H1 (cell line): Measurements from ENCODE around the gene ZNF33A. TPM values are rescaled to one million over a fixed set of nuclear protein-coding genes. Genes with fewer than 3 reads are reported as not detected.

Experiments used
- CTCF ChIA-PET: fragments of 300-600 bp; sonication (Branson Sonifier 250); formaldehyde crosslinking; loops from one replicate; lab custom pipeline; 2021; ENCODE audit not compliant: partially characterized antibody; lab: Charles Lee
- POLR2A ChIA-PET: fragments of 300-600 bp; sonication (Branson Sonifier 250); formaldehyde crosslinking; loops from one replicate; lab custom pipeline; 2021; ENCODE audit warnings: inconsistent platforms; ENCODE audit not compliant: partially characterized antibody; lab: Charles Lee
- DNase-seq, 2 experiments: peaks; one replicate each; pipeline versions ENCODE4 v3.0.0 to v3.0.0-alpha.2; 2010 to 2022; ENCODE audit warnings: low spot score in 2 of 2, low read depth in 1 of 2, mixed read lengths in 1 of 2
- FAIRE-seq: peaks from 2 replicates; lab custom pipeline; 2011; peaks lifted over from hg19 to GRCh38; lab: Jason Lieb, UNC
- H2AFZ ChIP-seq: 2 replicates; pipeline ENCODE4 v1.8.1; 2012; ENCODE audit warnings: low read length, inconsistent platforms
- H2AK5ac ChIP-seq: 2 replicates; pipeline ENCODE4 v1.6.1; 2013; ENCODE audit warnings: low read depth, low read length
- H2BK120ac ChIP-seq: replicated peaks from 2 replicates; pipeline ENCODE3; 2013; ENCODE audit warnings: low read depth, low read length, inconsistent platforms
- H2BK12ac ChIP-seq: 2 replicates; pipeline ENCODE4 v1.6.1; 2013; ENCODE audit warnings: low read depth, low read length
- H2BK15ac ChIP-seq: 2 replicates; pipeline ENCODE4 v1.6.1; 2013; ENCODE audit warnings: low read length
- H2BK20ac ChIP-seq: 2 replicates; pipeline ENCODE4 v1.6.1; 2013; ENCODE audit warnings: low read length
- H2BK5ac ChIP-seq: 2 replicates; pipeline ENCODE4 v1.6.1; 2013; ENCODE audit warnings: low read depth, low read length
- H3K14ac ChIP-seq: 2 replicates; pipeline ENCODE4 v1.6.1; 2013; ENCODE audit warnings: inconsistent platforms; ENCODE audit not compliant: insufficient read length
- H3K18ac ChIP-seq: 2 replicates; pipeline ENCODE4 v1.6.1; 2013; ENCODE audit warnings: low read length; ENCODE audit errors: extremely low read depth
- H3K23ac ChIP-seq: 2 replicates; pipeline ENCODE4 v1.6.1; 2013; ENCODE audit warnings: inconsistent platforms; ENCODE audit not compliant: insufficient read length
- H3K23me2 ChIP-seq: 2 replicates; pipeline ENCODE4 v1.6.1; 2013; ENCODE audit warnings: low read depth, low read length
- H3K27ac ChIP-seq: 2 replicates; pipeline ENCODE4 v1.6.1; 2011; ENCODE audit warnings: low read depth, low read length, inconsistent platforms
- H3K27me3 ChIP-seq, 4 experiments: replicated peaks in 1 of 4; 1 replicate in 1 of 4; 2 replicates in 3 of 4; pipeline versions ENCODE4 v1.6.1 to v1.8.1; 2011 to 2013; ENCODE audit warnings: low read length in 3 of 4, mild to moderate bottlenecking in 3 of 4, inconsistent platforms in 2 of 4, mixed read lengths in 2 of 4, moderate library complexity in 1 of 4; ENCODE audit not compliant: control insufficient read depth in 3 of 4, insufficient read depth in 3 of 4; ENCODE audit errors: extremely low read depth in 1 of 4
- H3K36me3 ChIP-seq, 4 experiments: 2 replicates each; pipeline versions ENCODE4 v1.6.1 to v1.8.1; 2011 to 2013; ENCODE audit warnings: mild to moderate bottlenecking in 4 of 4, low read length in 3 of 4, moderate library complexity in 2 of 4, control low read depth in 1 of 4, inconsistent platforms in 1 of 4; ENCODE audit not compliant: insufficient read depth in 4 of 4, control insufficient read depth in 2 of 4
- H3K4ac ChIP-seq: replicated peaks from 2 replicates; pipeline ENCODE3; 2013; ENCODE audit warnings: low read length, low read depth, mixed read lengths, inconsistent platforms; ENCODE audit not compliant: insufficient read length
- H3K4me1 ChIP-seq, 4 experiments: replicated peaks in 1 of 4; 1 replicate in 1 of 4; 2 replicates in 3 of 4; pipeline versions ENCODE4 v1.6.1 to v1.8.1; 2011 to 2013; ENCODE audit warnings: low read length in 3 of 4, inconsistent platforms in 2 of 4, mixed read lengths in 1 of 4; ENCODE audit not compliant: insufficient read depth in 4 of 4, control insufficient read depth in 3 of 4
- H3K4me2 ChIP-seq, 2 experiments: 2 replicates each; pipeline versions ENCODE4 v1.6.1 to v1.8.1; 2011 to 2013; ENCODE audit warnings: low read depth in 2 of 2, low read length in 2 of 2, control low read depth in 1 of 2, inconsistent platforms in 1 of 2, mild to moderate bottlenecking in 1 of 2; ENCODE audit not compliant: insufficient read depth in 1 of 2
- H3K4me3 ChIP-seq, 4 experiments: fragments of 200-600, 300-600 bp in 1 of 4; sonication (generic), shearing (Covaris generic), sonication (Bioruptor Twin) in 1 of 4; 2 replicates each; pipeline versions ENCODE4 v1.5.1 to v1.8.1; 2011 to 2016; ENCODE audit warnings: low read length in 4 of 4, low read depth in 3 of 4, control low read depth in 2 of 4, inconsistent platforms in 2 of 4, mild to moderate bottlenecking in 2 of 4, mixed read lengths in 1 of 4, moderate library complexity in 1 of 4; ENCODE audit not compliant: insufficient read depth in 2 of 4; ENCODE audit errors: extremely low read depth in 1 of 4
- H3K56ac ChIP-seq: replicated peaks from 2 replicates; pipeline ENCODE3; 2013; ENCODE audit warnings: low read depth, mild to moderate bottlenecking, mixed read lengths, low read length, inconsistent platforms; ENCODE audit not compliant: insufficient read length
- H3K79me1 ChIP-seq: 2 replicates; pipeline ENCODE4 v1.6.1; 2013; ENCODE audit warnings: low read depth, low read length, control low read depth
- H3K79me2 ChIP-seq, 2 experiments: 2 replicates each; pipeline versions ENCODE4 v1.6.1 to v1.8.1; 2012 to 2013; ENCODE audit warnings: low read length in 2 of 2, mild to moderate bottlenecking in 2 of 2, inconsistent platforms in 1 of 2; ENCODE audit not compliant: insufficient read depth in 2 of 2, control insufficient read depth in 1 of 2
- H3K9ac ChIP-seq, 4 experiments: replicated peaks in 1 of 4; 1 replicate in 1 of 4; 2 replicates in 3 of 4; pipeline versions ENCODE4 v1.6.1 to v1.8.1; 2011 to 2013; ENCODE audit warnings: low read depth in 3 of 4, low read length in 3 of 4, control low read depth in 2 of 4, mild to moderate bottlenecking in 2 of 4, moderate library complexity in 2 of 4, inconsistent platforms in 1 of 4; ENCODE audit errors: extremely low read depth in 1 of 4
- H3K9me3 ChIP-seq, 2 experiments: 2 replicates each; pipeline versions ENCODE4 v1.6.1 to v1.8.1; 2012 to 2013; ENCODE audit warnings: mild to moderate bottlenecking in 2 of 2, moderate library complexity in 2 of 2, control low read depth in 1 of 2, inconsistent platforms in 1 of 2, low read depth in 1 of 2, low read length in 1 of 2, mixed read lengths in 1 of 2; ENCODE audit not compliant: insufficient read depth in 2 of 2
- H4K20me1 ChIP-seq, 2 experiments: replicated peaks in 1 of 2; 2 replicates each; pipeline versions ENCODE3 to v1.8.1; 2011 to 2013; ENCODE audit warnings: inconsistent platforms in 2 of 2, low read length in 2 of 2, mild to moderate bottlenecking in 1 of 2; ENCODE audit not compliant: insufficient read depth in 2 of 2, control insufficient read depth in 1 of 2
- H4K5ac ChIP-seq: 2 replicates; pipeline ENCODE4 v1.6.1; 2013; ENCODE audit warnings: low read length, low read depth, mixed read lengths, inconsistent platforms; ENCODE audit not compliant: insufficient read length
- H4K8ac ChIP-seq: 2 replicates; pipeline ENCODE4 v1.8.0; 2013; ENCODE audit warnings: mild to moderate bottlenecking, moderate library complexity, low read length, inconsistent platforms; ENCODE audit not compliant: insufficient read depth; ENCODE audit errors: extremely low read depth
- H4K91ac ChIP-seq: replicated peaks from 2 replicates; pipeline ENCODE3; 2013; ENCODE audit warnings: low read length, mixed read lengths, inconsistent platforms; ENCODE audit not compliant: insufficient read length
- ASH2L ChIP-seq: fragments of 200-600, 300-600 bp; sonication (generic); IDR thresholded peaks from one replicate; pipeline ENCODE4 v1.7.1; 2017; ENCODE audit warnings: low read length
- EZH2 ChIP-seq: fragments of 200-600 bp; sonication (generic); IDR thresholded peaks from 2 replicates; pipeline ENCODE4 v1.7.1; 2012; ENCODE audit warnings: low read depth, mild to moderate bottlenecking, moderate library complexity, low read length, inconsistent platforms; ENCODE audit not compliant: severe bottlenecking
- JUND ChIP-seq: IDR thresholded peaks from 2 replicates; pipeline ENCODE4 v1.6.1; 2011; ENCODE audit warnings: mild to moderate bottlenecking, improper control_type of control experiment, low read length
- PHF8 ChIP-seq: fragments of 200-600 bp; sonication (generic); conservative IDR thresholded peaks from 2 replicates; pipeline ENCODE4 v1.7.1; 2012; ENCODE audit warnings: low read depth, mild to moderate bottlenecking, inconsistent platforms, low read length, moderate library complexity
- RFX5 ChIP-seq: IDR thresholded peaks from 2 replicates; pipeline ENCODE4 v1.6.1; 2011; ENCODE audit warnings: low read depth, low read length, improper control_type of control experiment, borderline replicate concordance
- SIN3A ChIP-seq, 2 experiments: IDR thresholded peaks in 1 of 2; conservative IDR thresholded peaks in 1 of 2; 2 replicates each; pipeline ENCODE4 v1.6.1; 2011 to 2012; ENCODE audit warnings: low read length in 2 of 2, improper control_type of control experiment in 1 of 2, low read depth in 1 of 2, mild to moderate bottlenecking in 1 of 2
- SP1 ChIP-seq: IDR thresholded peaks from 2 replicates; pipeline ENCODE4 v1.6.1; 2011; ENCODE audit warnings: low read depth, low read length
- USF2 ChIP-seq: IDR thresholded peaks from 2 replicates; pipeline ENCODE4 v1.6.1; 2011; ENCODE audit warnings: low read length, improper control_type of control experiment
- WGBS, 2 experiments: shearing (Covaris generic) in 1 of 2; methylation state at CpG; one replicate each; pipeline versions ENCODE4 v1.1.6 to v1.1.7; 2013 to 2015; ENCODE audit warnings: low lambda C conversion rate in 2 of 2, mixed read lengths in 2 of 2, inconsistent platforms in 1 of 2, low coverage in 1 of 2, missing lambda C conversion rate in 1 of 2; ENCODE audit not compliant: insufficient replicate concordance in 2 of 2, insufficient coverage in 1 of 2, insufficient read length in 1 of 2; ENCODE audit errors: extremely low coverage in 1 of 2, missing lambda C conversion rate in 1 of 2; 5-methylcytosine and 5-hydroxymethylcytosine counted together
- polyA plus RNA-seq, 7 experiments: library from polyadenylated mRNA; depleted of rRNA in 3 of 7; stranded (reverse) in 5 of 7; unstranded in 2 of 7; fragments of >200 nt in 5 of 7; fragments of 200-250 nt in 2 of 7; gene quantifications; 1 replicate in 5 of 7; 2 replicates in 1 of 7; 4 replicates in 1 of 7; pipeline versions ENCODE4 v1.2.1 to v1.2.3, GENCODE V29; 2011 to 2013; ENCODE audit warnings: missing spikeins in 2 of 7, mixed read lengths in 2 of 7
- total RNA-seq: library from RNA; stranded (reverse); fragmentation: NEBNext Ultra II Directional; extraction: Animal tissue kit (Norgen Biotek cat#: 25700); gene quantifications from 2 replicates; pipeline ENCODE4 v1.2.1, GENCODE V29; 2021

ZNF33A gene
- total and polyA plus RNA-seq, 2 of the 8 experiments (the other 6 are each of a cell fraction or from before 2014, with no cell fraction given), result 6.0 to 48.3 TPM

- H3K4me3 ChIP-seq, result no peak overlapping the region
- 85% methylated on average over 1 of the region's 1 CpG; no CpG with 5 or more reads in 1 of the 2 experiments for WGBS, 2 experiments
- DNase-seq (no peak), FAIRE-seq (no peak)
- no peak overlapping the region for H4K8ac ChIP-seq
- H4K20me1 ChIP-seq, result no peaks in the 10 kb centered on the region
- H3K27ac ChIP-seq, result no peak overlapping the region
- no peak overlapping the region for H3K23ac ChIP-seq
- ChIA-PET POLR2A (no interaction called here), CTCF (no interaction called here)
- no peak overlapping the region for H2BK12ac ChIP-seq
- H3K27me3 ChIP-seq, result no peaks in the 10 kb centered on the region
- H3K4me1 ChIP-seq, result no peaks in the 10 kb centered on the region
- no peak overlapping the region for H2BK20ac ChIP-seq
- no peak overlapping the region for H2AK5ac ChIP-seq
- H4K91ac ChIP-seq, result no peak overlapping the region
- H3K79me1 ChIP-seq, result no peaks in the 10 kb centered on the region
- no peak overlapping the region for H2BK120ac ChIP-seq
- H3K9ac ChIP-seq, result no peak overlapping the region
- H2BK5ac ChIP-seq, result no peak overlapping the region
- H3K56ac ChIP-seq, result no peak overlapping the region
- no peaks in the 10 kb centered on the region for H3K36me3 ChIP-seq
- H3K18ac ChIP-seq, result no peak overlapping the region
- no peaks in the 10 kb centered on the region for H3K79me2 ChIP-seq
- H2AFZ ChIP-seq, result no peak overlapping the region
- TF ChIP-seq JUND (no peak), USF2 (no peak), SP1 (no peak), EZH2 (no peak), PHF8 (no peak), RFX5 (no peak), SIN3A (conservative IDR thresholded peaks at IDR 0.05 in 1 of 2, IDR thresholded peaks at IDR 0.05 in 1 of 2; ENCODE audit: low read depth in 1 of 2, low read length in 2 of 2) (no peak), ASH2L (no peak)
- H3K14ac ChIP-seq, result no peak overlapping the region
- peaks cover 15 to 28% of the 10 kb centered on the region in 2 experiments; a peak in 3 of 4 replicates for H3K9me3 ChIP-seq
- H3K4me2 ChIP-seq, result no peak overlapping the region
- H3K23me2 ChIP-seq, result no peaks in the 10 kb centered on the region
- no peak overlapping the region for H2BK15ac ChIP-seq
- no peak overlapping the region for H3K4ac ChIP-seq
- no peak overlapping the region for H4K5ac ChIP-seq
These were observed 6.9 kb upstream of the ZNF33A start for GRCh38 chr10:38003588-38003987.
